HG03135 (cell line): ENCODE measurements around the gene CDK2.

Experiments used
- ATAC-seq: cut with Tn5 transposase; IDR thresholded peaks from one replicate; pipeline ENCODE4 v1.9.1; 2021; ENCODE audit warnings: mild to moderate bottlenecking, moderate library complexity; ENCODE audit not compliant: unreplicated experiment

The CDK2 gene

GRCh38 chr12:56007564-56008559 is 41.2 kb downstream of the CDK2 start:
- ATAC-seq: peak; percentile 47

- ATAC-seq: no peak
Observed at GRCh38 chr12:56010111-56010570, 43.5 kb downstream of the CDK2 start.

GRCh38 chr12:56011509-56012090 is 45.0 kb downstream of the CDK2 start:
- no peak for ATAC-seq

- ATAC-seq: no peak
Observed at GRCh38 chr12:56013482-56013881, 46.9 kb downstream of the CDK2 start.

GRCh38 chr12:56014205-56014604 is 47.6 kb downstream of the CDK2 start:
- no peak for ATAC-seq

- no peak for ATAC-seq
Observed at GRCh38 chr12:56017181-56017580, 50.6 kb downstream of the CDK2 start.

- no peak for ATAC-seq
Observed at GRCh38 chr12:56018356-56018755, 51.7 kb downstream of the CDK2 start.

GRCh38 chr12:56020423-56021184 is 54.0 kb downstream of the CDK2 start, which contains the start of gene IKZF4:
TSS of gene IKZF4 (plus strand) at chr12:56021043. CDS start at chr12:56021494, 451 bp downstream.
- ATAC-seq: no peak

- ATAC-seq: no peak
Observed at GRCh38 chr12:56021889-56022497, 55.4 kb downstream of the CDK2 start.
